VCaP (cell line): ENCODE measurements around the gene DCTN2.

Experiments
- H3K27ac ChIP-seq: fragments of 450-650 bp; 2 replicates; pipeline ENCODE4 v1.5.1; 2017
- CTCF ChIP-seq: fragments of 450-650 bp; conservative IDR thresholded peaks from 2 replicates; pipeline ENCODE4 v1.5.1; 2017; ENCODE audit warnings: mild to moderate bottlenecking, moderate library complexity

The DCTN2 gene

GRCh38 chr12:57518920-57519795 lies 27.8 kb downstream of the DCTN2 start:
- H3K27ac ChIP-seq, result peak overlapping the region; percentile 99
- TF ChIP-seq CTCF, result no peak

DNA sequence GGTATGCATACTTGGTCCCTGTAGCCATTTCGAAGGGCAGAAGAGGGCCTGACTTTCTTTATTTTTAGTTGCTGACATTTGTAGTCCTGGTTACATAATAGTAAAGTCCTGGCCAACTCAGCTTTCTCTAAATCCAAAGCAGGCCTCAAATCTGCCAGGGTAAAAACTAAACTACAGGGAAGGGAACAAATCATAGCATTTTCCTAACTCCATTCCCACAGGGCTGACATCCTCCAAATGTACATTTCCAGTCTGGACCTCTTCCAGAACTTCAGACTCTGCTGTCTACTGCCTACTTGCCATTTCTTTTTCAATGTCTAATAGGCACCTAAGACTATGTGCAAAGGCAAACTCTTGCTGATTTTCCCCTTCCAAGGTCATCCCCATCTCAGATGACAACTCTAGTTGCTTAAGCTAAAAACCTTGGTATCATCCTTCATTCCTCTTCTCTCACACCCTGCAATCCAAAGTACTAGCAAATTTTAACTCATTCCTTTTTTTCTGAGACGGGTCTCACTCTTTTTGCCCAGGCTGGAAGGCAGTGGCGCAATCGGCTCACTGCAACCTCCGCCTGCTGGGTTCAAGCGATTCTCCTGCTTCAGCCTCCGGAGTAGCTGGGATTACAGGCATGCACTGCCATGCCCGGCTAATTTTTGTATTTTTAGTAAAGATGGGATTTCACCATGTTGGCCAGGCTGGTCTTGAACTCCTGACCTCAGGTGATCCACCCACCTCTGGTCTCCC lies 28.6 kb downstream of the DCTN2 start:
- H3K27ac ChIP-seq, result peak overlapping the region; percentile 99
- no peak for TF ChIP-seq CTCF

GRCh38 chr12:57517718-57518117 lies 29.3 kb downstream of the DCTN2 start:
- H3K27ac ChIP-seq, result peak overlapping the region; percentile 99

GRCh38 chr12:57517187-57517586 lies 29.8 kb downstream of the DCTN2 start:
- H3K27ac ChIP-seq, result peak overlapping the region; percentile 99
- TF ChIP-seq CTCF, result no peak

GRCh38 chr12:57516617-57517153 lies 30.3 kb downstream of the DCTN2 start:
- no peak for TF ChIP-seq CTCF
- H3K27ac ChIP-seq, result peak overlapping the region; percentile 99

- TF ChIP-seq CTCF, result no peak
- H3K27ac ChIP-seq, result peak overlapping the region; percentile 99
Measured at GRCh38 chr12:57515934-57516541, 31.0 kb downstream of the DCTN2 start.

- peak overlapping the region; percentile 99 for H3K27ac ChIP-seq
- no peak for TF ChIP-seq CTCF
Measured at GRCh38 chr12:57515408-57515933, 31.5 kb downstream of the DCTN2 start.
